Measurements from ENCODE around the gene ZGLP1.
"Not testable (repeated sequence)": the region's sequence is repeated elsewhere in the genome, so short reads cannot be mapped to it uniquely, and the experiment has no call there.

The ZGLP1 gene

DNA sequence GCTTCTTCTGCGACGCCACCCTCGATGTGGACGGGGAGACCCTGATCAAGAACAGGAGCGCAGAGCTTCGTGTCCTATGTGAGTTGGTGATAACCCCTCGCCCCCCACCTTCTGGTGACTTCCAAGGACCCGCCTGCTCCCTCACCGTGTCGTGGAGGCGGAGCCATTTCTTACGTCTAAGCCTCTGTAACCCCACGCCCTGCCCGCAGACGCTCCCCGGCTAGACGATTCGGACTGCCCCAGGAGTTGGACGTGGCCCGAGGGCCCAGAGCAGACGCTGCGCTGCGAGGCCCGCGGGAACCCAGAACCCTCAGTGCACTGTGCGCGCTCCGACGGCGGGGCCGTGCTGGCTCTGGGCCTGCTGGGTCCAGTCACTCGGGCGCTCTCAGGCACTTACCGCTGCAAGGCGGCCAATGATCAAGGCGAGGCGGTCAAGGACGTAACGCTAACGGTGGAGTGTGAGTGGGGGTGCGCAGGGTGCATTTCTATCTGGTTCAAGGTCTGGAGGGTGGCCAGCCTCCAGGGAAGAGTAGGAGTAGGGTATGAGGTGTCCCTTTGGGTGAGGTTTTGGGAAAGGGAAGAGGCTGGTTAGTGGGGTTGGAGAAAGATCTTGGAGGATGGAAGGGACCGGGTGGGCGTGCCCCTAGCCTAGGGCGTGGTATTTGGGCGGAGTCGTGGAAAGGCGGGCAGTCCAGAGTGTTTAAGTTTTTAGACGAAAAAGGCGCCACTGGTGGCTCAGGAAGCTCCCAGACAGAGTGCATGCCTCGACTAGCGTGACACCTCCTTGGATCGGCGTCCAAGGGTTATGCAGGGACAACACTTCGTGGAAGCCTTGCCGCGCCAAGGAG lies 16.6 kb downstream of the ZGLP1 start:
- no peak for DNase-seq

DNA sequence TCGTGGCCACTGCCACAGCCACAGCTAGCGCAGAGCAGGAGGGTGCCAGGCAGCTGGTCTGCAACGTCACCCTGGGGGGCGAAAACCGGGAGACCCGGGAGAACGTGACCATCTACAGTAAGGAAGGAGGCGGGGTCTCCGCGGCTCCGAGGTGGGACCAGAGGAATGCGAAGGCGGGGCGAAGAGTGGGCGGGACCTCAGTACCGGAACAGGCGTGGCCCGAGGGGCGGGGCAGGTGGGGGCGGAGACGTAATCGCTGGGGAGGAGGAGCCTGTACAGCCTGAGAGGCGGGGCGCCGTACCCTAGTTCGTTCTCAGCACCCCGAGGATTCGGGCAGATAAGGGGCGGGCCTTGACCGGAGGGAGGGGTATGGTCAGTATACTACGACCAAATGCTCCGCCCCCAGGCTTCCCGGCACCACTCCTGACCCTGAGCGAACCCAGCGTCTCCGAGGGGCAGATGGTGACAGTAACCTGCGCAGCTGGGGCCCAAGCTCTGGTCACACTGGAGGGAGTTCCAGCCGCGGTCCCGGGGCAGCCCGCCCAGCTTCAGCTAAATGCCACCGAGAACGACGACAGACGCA lies 17.3 kb downstream of the ZGLP1 start:
- peak; percentile 46 for DNase-seq

- no peak for DNase-seq
These were observed 17.9 kb downstream of the ZGLP1 start for GRCh38 chr19:10291554-10292205.

DNA sequence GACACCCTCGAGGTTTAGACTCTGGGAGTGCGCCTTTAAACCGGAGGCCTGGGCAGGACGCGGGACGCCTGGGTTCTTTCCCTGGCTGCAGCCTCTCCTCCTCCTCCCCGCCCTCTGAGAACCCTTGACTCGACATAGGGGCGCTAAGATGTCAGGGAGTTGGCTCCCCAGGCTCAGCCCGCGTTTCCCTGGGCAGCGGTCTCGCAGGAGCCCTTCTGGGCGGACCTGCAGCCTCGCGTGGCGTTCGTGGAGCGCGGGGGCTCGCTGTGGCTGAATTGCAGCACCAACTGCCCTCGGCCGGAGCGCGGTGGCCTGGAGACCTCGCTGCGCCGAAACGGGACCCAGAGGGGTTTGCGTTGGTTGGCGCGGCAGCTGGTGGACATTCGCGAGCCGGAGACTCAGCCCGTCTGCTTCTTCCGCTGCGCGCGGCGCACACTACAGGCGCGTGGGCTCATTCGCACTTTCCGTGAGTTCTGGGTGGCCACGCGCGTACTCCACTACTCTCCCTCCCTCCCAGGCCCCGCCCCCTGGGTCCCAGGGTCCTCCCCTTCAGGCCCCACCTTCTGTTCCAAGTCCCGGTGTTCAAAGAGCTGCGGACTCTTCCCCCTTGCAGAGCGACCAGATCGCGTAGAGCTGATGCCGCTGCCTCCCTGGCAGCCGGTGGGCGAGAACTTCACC lies 18.6 kb downstream of the ZGLP1 start:
- DNase-seq = no peak

GRCh38 chr19:10290357-10290875 lies 19.2 kb downstream of the ZGLP1 start:
- no peak for DNase-seq

- DNase-seq = no peak
These were observed 19.7 kb downstream of the ZGLP1 start, which contains the start of gene ICAM5 for GRCh38 chr19:10289836-10290356. TSS of gene ICAM5 (plus strand) at chr19:10289952. CDS start at chr19:10290044, 92 bp downstream.

DNA sequence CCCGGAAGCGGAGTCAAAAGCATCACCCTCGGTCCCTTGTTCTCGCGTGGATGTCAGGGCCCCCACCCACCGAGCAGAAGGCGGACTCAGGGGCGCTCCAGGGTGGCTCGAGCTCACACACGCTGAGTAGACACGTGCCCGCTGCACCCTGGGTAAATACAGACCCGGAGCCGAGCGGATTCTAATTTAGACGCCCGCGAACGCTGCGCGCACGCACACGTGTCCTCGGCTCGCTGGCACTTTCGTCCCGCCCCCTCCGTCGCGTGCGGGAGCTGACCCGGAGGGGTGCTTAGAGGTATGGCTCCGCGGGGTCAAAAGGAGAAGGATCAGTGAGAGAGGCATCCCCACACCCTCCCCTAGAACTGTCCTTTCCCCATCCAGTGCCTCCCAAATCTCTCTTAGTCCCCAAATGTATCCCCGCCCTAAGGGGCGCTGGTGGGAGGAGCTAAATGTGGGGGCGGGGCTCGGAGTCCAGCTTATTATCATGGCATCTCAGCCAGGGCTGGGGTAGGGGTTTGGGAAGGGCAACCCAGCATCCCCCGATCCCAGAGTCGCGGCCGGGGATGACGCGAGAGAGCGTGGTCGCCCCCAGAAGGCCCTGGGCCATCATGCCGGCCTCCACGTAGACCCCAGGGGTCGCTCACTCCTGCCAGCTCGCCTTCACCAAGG lies 20.3 kb downstream of the ZGLP1 start:
- peak; percentile 71 for DNase-seq

- DNase-seq = peak; percentile 51
These were observed 20.9 kb downstream of the ZGLP1 start for GRCh38 chr19:10288662-10289166.

- no peak for DNase-seq
These were observed 22.5 kb downstream of the ZGLP1 start, which contains the start of gene ICAM4 for GRCh38 chr19:10286803-10287737. TSS of gene ICAM4 (plus strand) at chr19:10286955. CDS start at chr19:10287013, 58 bp downstream.

- DNase-seq = no peak
These were observed 24.2 kb downstream of the ZGLP1 start for GRCh38 chr19:10285393-10285792.

DNA sequence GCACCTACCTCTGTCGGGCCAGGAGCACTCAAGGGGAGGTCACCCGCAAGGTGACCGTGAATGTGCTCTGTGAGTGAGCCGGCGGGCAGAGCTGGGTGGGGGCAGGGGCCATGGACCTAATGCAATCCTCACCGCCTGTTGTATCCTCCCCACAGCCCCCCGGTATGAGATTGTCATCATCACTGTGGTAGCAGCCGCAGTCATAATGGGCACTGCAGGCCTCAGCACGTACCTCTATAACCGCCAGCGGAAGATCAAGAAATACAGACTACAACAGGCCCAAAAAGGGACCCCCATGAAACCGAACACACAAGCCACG lies 24.7 kb downstream of the ZGLP1 start:
- DNase-seq = no peak

DNA sequence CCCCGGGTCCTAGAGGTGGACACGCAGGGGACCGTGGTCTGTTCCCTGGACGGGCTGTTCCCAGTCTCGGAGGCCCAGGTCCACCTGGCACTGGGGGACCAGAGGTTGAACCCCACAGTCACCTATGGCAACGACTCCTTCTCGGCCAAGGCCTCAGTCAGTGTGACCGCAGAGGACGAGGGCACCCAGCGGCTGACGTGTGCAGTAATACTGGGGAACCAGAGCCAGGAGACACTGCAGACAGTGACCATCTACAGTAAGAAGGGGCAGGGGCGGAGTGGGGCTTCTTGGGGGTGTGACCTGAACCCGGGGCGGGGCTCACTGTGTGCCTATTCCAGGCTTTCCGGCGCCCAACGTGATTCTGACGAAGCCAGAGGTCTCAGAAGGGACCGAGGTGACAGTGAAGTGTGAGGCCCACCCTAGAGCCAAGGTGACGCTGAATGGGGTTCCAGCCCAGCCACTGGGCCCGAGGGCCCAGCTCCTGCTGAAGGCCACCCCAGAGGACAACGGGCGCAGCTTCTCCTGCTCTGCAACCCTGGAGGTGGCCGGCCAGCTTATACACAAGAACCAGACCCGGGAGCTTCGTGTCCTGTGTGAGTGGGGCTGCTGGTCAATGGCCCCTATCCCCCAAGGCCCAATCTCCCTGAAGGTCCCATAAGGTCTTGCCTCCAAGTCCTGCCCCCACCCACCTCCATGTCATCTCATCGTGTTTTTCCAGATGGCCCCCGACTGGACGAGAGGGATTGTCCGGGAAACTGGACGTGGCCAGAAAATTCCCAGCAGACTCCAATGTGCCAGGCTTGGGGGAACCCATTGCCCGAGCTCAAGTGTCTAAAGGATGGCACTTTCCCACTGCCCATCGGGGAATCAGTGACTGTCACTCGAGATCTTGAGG lies 25.3 kb downstream of the ZGLP1 start:
- DNase-seq = no peak

GRCh38 chr19:10283301-10284064 lies 26.1 kb downstream of the ZGLP1 start:
- no peak for DNase-seq

DNA sequence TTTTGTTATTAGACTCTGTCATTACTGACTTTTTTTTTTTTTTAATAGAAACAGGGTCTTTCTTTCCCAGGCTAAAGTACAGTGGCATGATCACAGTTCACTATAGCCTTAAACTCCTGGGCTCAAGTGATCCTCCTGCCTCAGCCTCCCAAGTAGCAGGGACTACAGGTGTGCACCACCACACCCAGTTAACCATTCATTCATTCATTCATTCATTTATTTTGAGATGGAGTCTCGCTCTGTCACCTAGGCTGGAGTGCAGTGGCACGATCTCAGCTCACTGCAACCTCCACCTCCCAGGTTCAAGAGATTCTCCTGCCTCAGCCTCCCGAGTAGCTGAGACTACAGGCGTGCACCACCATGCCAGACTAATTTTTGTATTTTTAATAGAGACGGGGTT lies 27.6 kb downstream of the ZGLP1 start:
- DNase-seq = not testable (repeated sequence)

DNA sequence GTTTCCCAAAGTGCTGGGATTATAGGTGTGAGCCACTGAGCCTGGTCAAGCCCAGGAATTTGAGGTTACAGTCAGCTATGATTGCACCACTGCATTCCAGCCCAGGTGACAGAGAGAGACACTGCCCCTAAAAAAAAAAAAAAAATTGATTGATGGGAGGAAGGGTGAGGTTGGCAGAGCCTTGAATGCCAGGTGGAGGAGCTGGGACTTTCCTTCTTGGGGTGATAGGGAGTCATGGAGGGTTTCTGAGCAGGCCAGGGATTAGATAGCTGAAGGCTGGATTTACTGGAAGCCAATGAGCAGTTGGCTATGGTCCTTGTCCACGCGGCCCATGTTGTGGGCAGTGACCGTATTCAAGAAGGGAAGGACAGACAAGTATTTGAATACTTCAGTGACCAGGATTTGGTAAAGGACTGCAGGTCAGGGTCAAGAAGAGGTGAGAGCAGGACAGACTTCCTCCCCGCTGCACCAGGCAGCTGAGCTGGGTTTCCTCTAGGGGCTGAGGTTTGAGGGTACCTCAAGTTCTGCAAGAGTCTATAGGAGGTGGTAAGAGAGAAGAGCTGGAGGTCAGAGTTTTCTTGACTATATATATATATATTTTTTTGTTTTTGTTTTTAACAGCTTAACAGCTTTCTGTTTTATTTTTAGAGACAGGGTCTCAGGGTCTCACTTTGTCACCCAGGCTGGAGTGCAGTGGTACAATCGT lies 29.7 kb downstream of the ZGLP1 start:
- DNase-seq = no peak

GRCh38 chr19:10278935-10279334 lies 30.7 kb downstream of the ZGLP1 start:
- DNase-seq = no peak

- no peak for DNase-seq
These were observed 31.6 kb downstream of the ZGLP1 start for GRCh38 chr19:10277795-10278589.
